ENCODE results near the gene HTR4.

The HTR4 gene

DNA sequence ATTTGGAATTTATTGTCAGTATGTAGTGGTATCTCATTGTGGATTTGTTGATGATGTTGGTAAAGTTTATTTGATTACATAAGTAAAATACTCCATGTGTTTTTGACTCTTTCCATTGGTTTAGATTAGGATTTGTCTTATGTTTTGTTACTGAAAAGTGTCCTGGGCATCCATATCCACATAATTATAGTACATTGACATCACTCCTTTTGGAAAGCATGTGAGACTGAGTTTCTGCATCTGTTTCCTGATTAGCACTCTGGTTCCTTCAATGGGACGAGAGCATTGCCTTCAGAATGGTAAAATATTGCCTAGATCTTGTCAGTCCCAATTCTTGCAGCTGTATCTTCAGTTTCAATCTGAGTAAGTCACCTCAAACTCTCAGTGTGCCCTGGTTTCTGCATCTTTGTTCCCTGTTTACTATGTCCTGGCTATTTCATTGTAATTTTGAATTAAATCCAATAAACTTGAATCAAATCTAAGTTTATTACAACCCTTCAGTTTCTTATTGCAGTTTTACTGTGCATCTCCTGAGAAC, 142.4 kb downstream of the HTR4 start:
- no peak overlapping the region for H3K4me3 ChIP-seq (ENCODE audit: low read length)
- H3K9me3 ChIP-seq (ENCODE audit: control insufficient read depth, low read length) = no peaks in the 10 kb centered on the region
- no peak overlapping the region for H3K9ac ChIP-seq (ENCODE audit: low read length)
- no peaks in the 10 kb centered on the region for H3K4me1 ChIP-seq (ENCODE audit: control insufficient read depth, insufficient read depth, low read length)
- H3K27me3 ChIP-seq (ENCODE audit: control insufficient read depth, insufficient read depth, low read length) = no peaks in the 10 kb centered on the region
- no peaks in the 10 kb centered on the region for H3K36me3 ChIP-seq (ENCODE audit: control insufficient read depth, insufficient read depth, low read length)

- Histone ChIP-seq H3K4me1 (ENCODE audit: control insufficient read depth, insufficient read depth, low read length) (no peaks in the 10 kb centered on the region), H3K9ac (ENCODE audit: low read length) (no peak overlapping the region), H3K9me3 (ENCODE audit: control insufficient read depth, low read length) (no peaks in the 10 kb centered on the region), H3K36me3 (ENCODE audit: control insufficient read depth, insufficient read depth, low read length) (no peaks in the 10 kb centered on the region), H3K27me3 (ENCODE audit: control insufficient read depth, insufficient read depth, low read length) (no peaks in the 10 kb centered on the region), H3K4me3 (ENCODE audit: low read length) (no peak overlapping the region)
Observed at GRCh38 chr5:148509893-148510292, 144.4 kb downstream of the HTR4 start.

- Histone ChIP-seq H3K36me3 (ENCODE audit: control insufficient read depth, insufficient read depth, low read length) (no peaks in the 10 kb centered on the region), H3K9ac (ENCODE audit: low read length) (no peak overlapping the region), H3K27me3 (ENCODE audit: control insufficient read depth, insufficient read depth, low read length) (no peaks in the 10 kb centered on the region), H3K4me1 (ENCODE audit: control insufficient read depth, insufficient read depth, low read length) (no peaks in the 10 kb centered on the region), H3K9me3 (ENCODE audit: control insufficient read depth, low read length) (no peaks in the 10 kb centered on the region), H3K4me3 (ENCODE audit: low read length) (no peak overlapping the region)
Observed at GRCh38 chr5:148507648-148508047, 146.7 kb downstream of the HTR4 start.

- Histone ChIP-seq H3K27me3 (ENCODE audit: control insufficient read depth, insufficient read depth, low read length) (no peaks in the 10 kb centered on the region), H3K9ac (ENCODE audit: low read length) (no peak overlapping the region), H3K4me1 (ENCODE audit: control insufficient read depth, insufficient read depth, low read length) (no peaks in the 10 kb centered on the region), H3K9me3 (ENCODE audit: control insufficient read depth, low read length) (no peaks in the 10 kb centered on the region), H3K4me3 (ENCODE audit: low read length) (no peak overlapping the region), H3K36me3 (ENCODE audit: control insufficient read depth, insufficient read depth, low read length) (no peaks in the 10 kb centered on the region)
Observed at GRCh38 chr5:148499452-148499851, 154.9 kb downstream of the HTR4 start.

GRCh38 chr5:148497757-148498156, 156.6 kb downstream of the HTR4 start:
- Histone ChIP-seq H3K4me1 (ENCODE audit: control insufficient read depth, insufficient read depth, low read length) (no peaks in the 10 kb centered on the region), H3K4me3 (ENCODE audit: low read length) (no peak overlapping the region), H3K9me3 (ENCODE audit: control insufficient read depth, low read length) (no peaks in the 10 kb centered on the region), H3K9ac (ENCODE audit: low read length) (no peak overlapping the region), H3K27me3 (ENCODE audit: control insufficient read depth, insufficient read depth, low read length) (no peaks in the 10 kb centered on the region), H3K36me3 (ENCODE audit: control insufficient read depth, insufficient read depth, low read length) (no peaks in the 10 kb centered on the region)

DNA sequence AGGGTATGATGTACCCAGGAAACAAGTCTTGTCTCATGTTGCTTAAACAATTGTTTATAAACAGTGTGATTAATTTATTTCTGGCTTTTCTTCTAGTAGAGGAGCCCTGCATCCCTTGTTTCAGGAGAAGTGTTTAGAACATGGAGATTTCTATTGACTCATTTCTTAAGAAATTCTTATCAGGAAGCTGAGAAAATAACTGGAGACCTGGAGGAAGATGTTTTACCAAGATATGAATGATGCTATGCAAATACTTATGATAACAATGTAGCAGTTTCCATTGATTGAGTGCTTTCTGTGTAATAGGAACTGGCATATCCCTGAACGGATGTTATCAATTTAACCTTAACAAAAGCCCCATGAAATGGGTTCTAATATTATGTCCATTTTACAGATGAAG, 162.0 kb downstream of the HTR4 start:
- Histone ChIP-seq H3K4me1 (ENCODE audit: control insufficient read depth, insufficient read depth, low read length) (no peaks in the 10 kb centered on the region), H3K4me3 (ENCODE audit: low read length) (no peak overlapping the region), H3K9me3 (ENCODE audit: control insufficient read depth, low read length) (no peaks in the 10 kb centered on the region), H3K36me3 (ENCODE audit: control insufficient read depth, insufficient read depth, low read length) (no peaks in the 10 kb centered on the region), H3K9ac (ENCODE audit: low read length) (no peak overlapping the region), H3K27me3 (ENCODE audit: control insufficient read depth, insufficient read depth, low read length) (peaks cover 3% of the 10 kb centered on the region)

DNA sequence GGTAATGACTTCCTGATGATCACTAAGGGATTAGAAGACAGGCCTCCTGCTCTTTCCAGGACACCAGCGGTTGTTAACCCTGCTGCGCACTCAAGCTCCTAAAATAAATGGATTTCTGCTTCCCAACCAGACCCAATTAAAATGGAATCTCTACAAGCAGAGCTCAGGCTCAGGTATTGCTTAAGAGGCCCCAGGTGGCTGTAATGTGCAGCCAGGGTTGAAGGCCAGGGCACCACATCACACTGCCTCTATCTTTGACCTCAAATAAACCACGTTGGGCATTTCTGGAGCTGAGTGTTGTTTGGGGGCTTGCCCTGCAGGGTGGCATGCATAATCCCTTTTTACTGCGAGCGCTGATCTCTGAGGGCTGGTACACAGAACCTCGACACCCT, 162.5 kb downstream of the HTR4 start:
- no peaks in the 10 kb centered on the region for H3K4me1 ChIP-seq (ENCODE audit: control insufficient read depth, insufficient read depth, low read length)
- H3K27me3 ChIP-seq (ENCODE audit: control insufficient read depth, insufficient read depth, low read length) = peaks cover 7% of the 10 kb centered on the region
- H3K36me3 ChIP-seq (ENCODE audit: control insufficient read depth, insufficient read depth, low read length) = no peaks in the 10 kb centered on the region
- no peak overlapping the region for H3K4me3 ChIP-seq (ENCODE audit: low read length)
- H3K9ac ChIP-seq (ENCODE audit: low read length) = no peak overlapping the region
- no peaks in the 10 kb centered on the region for H3K9me3 ChIP-seq (ENCODE audit: control insufficient read depth, low read length)

GRCh38 chr5:148491015-148491792, 163.1 kb downstream of the HTR4 start:
- Histone ChIP-seq H3K9me3 (ENCODE audit: control insufficient read depth, low read length) (no peaks in the 10 kb centered on the region), H3K4me1 (ENCODE audit: control insufficient read depth, insufficient read depth, low read length) (no peaks in the 10 kb centered on the region), H3K36me3 (ENCODE audit: control insufficient read depth, insufficient read depth, low read length) (no peaks in the 10 kb centered on the region), H3K4me3 (ENCODE audit: low read length) (no peak overlapping the region), H3K9ac (ENCODE audit: low read length) (no peak overlapping the region), H3K27me3 (ENCODE audit: control insufficient read depth, insufficient read depth, low read length) (peaks cover 7% of the 10 kb centered on the region)

DNA sequence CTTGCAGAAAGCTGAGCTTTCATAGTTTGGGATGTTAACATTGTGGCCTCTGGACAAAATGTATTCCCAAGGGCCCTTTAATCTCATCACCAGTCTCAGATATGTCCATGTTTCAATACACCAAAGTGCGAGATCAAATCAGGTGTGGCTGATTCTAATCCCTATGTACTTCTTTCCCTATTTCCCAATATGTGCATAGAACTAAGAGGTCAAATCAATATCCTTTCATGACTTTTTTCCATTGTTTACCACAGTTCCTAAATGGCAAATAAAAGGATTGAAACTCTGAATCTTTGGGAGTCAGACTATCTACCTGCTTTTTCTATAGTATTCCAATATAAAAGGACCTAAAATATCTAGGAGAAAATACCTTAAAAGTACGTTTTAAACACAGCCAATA, 165.6 kb downstream of the HTR4 start:
- H3K4me3 ChIP-seq (ENCODE audit: low read length) = no peak overlapping the region
- H3K4me1 ChIP-seq (ENCODE audit: control insufficient read depth, insufficient read depth, low read length) = no peaks in the 10 kb centered on the region
- H3K9me3 ChIP-seq (ENCODE audit: control insufficient read depth, low read length) = no peaks in the 10 kb centered on the region
- H3K9ac ChIP-seq (ENCODE audit: low read length) = no peak overlapping the region
- H3K36me3 ChIP-seq (ENCODE audit: control insufficient read depth, insufficient read depth, low read length) = no peaks in the 10 kb centered on the region
- peaks cover 7% of the 10 kb centered on the region for H3K27me3 ChIP-seq (ENCODE audit: control insufficient read depth, insufficient read depth, low read length)

DNA sequence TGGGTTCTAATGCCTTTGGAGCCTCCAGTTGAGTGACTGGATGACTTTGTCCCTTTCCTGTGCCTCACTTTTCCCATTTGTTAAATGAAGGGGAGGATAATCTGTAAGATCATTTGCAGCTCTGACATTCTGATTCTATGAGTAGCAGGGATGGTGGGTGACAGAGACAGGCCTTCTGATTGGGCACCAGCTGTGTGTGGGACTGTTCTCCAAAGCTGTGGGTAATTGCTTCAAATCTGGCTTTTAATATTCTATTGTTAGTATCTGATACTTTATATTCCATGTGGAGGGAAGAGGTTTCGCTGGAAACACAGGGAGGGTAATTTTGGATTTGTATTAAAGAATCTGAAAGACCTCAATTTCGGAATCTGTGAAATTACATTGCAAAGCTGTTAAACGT, 167.9 kb downstream of the HTR4 start:
- no peaks in the 10 kb centered on the region for H3K36me3 ChIP-seq (ENCODE audit: control insufficient read depth, insufficient read depth, low read length)
- H3K4me3 ChIP-seq (ENCODE audit: low read length) = no peak overlapping the region
- H3K4me1 ChIP-seq (ENCODE audit: control insufficient read depth, insufficient read depth, low read length) = no peaks in the 10 kb centered on the region
- H3K27me3 ChIP-seq (ENCODE audit: control insufficient read depth, insufficient read depth, low read length) = peaks cover 11% of the 10 kb centered on the region
- no peak overlapping the region for H3K9ac ChIP-seq (ENCODE audit: low read length)
- H3K9me3 ChIP-seq (ENCODE audit: control insufficient read depth, low read length) = no peaks in the 10 kb centered on the region

DNA sequence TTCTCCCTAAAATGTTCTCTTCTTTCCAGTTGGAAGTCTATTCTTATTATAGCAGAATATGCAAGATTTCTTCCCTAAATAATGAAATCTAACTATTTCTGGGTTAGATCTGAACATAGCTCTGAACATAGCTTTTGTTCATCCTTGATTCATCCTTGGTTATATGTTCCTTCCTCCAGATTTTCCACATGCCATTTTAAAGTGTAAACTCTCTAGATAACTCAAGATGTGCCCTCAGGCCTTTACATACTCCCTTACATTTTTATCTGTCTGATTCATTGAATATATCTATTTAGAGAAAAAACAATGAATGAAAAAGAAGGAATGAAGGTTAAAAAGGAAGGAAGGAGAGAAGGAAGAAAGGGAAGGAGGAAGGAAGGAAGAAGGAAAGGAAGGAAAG, 169.7 kb downstream of the HTR4 start:
- no peak overlapping the region for H3K9ac ChIP-seq (ENCODE audit: low read length)
- H3K4me1 ChIP-seq (ENCODE audit: control insufficient read depth, insufficient read depth, low read length) = no peaks in the 10 kb centered on the region
- H3K27me3 ChIP-seq (ENCODE audit: control insufficient read depth, insufficient read depth, low read length) = peaks cover 11% of the 10 kb centered on the region
- no peak overlapping the region for H3K4me3 ChIP-seq (ENCODE audit: low read length)
- H3K36me3 ChIP-seq (ENCODE audit: control insufficient read depth, insufficient read depth, low read length) = no peaks in the 10 kb centered on the region
- H3K9me3 ChIP-seq (ENCODE audit: control insufficient read depth, low read length) = no peaks in the 10 kb centered on the region

GRCh38 chr5:148483750-148484149, 170.6 kb downstream of the HTR4 start:
- Histone ChIP-seq H3K4me3 (ENCODE audit: low read length) (no peak overlapping the region), H3K9me3 (ENCODE audit: control insufficient read depth, low read length) (no peaks in the 10 kb centered on the region), H3K36me3 (ENCODE audit: control insufficient read depth, insufficient read depth, low read length) (no peaks in the 10 kb centered on the region), H3K9ac (ENCODE audit: low read length) (no peak overlapping the region), H3K27me3 (ENCODE audit: control insufficient read depth, insufficient read depth, low read length) (peaks cover 11% of the 10 kb centered on the region), H3K4me1 (ENCODE audit: control insufficient read depth, insufficient read depth, low read length) (no peaks in the 10 kb centered on the region)

Data from mucosa of stomach (tissue), 1 donor.